PFSK-1 (cell line): ENCODE results near the gene CCS.

ENCODE experiments used
- FOXP2 ChIP-seq: optimal IDR thresholded peaks from 2 replicates; pipeline ENCODE3; 2011; ENCODE audit warnings: borderline replicate concordance, control low read depth, inconsistent platforms; ENCODE audit not compliant: insufficient read depth; ENCODE audit errors: extremely low read length, extremely low read depth
- SIN3A ChIP-seq: IDR thresholded peaks from 2 replicates; pipeline ENCODE4 v1.6.1; 2012; ENCODE audit warnings: mild to moderate bottlenecking, low read length, moderate library complexity, borderline replicate concordance; ENCODE audit not compliant: insufficient read depth
- TAF1 ChIP-seq: IDR thresholded peaks from 2 replicates; pipeline ENCODE4 v1.6.1; 2012; ENCODE audit warnings: low read length, control low read depth, borderline replicate concordance; ENCODE audit not compliant: insufficient read depth
- TF ChIP-seq, protein P1 (sequence below), 2 experiments: IDR thresholded peaks; 2 replicates each; pipeline versions ENCODE4 v1.6.1 to v1.8.0; 2011 to 2012; ENCODE audit warnings: low read depth in 2 of 2, low read length in 2 of 2, control low read depth in 1 of 2, inconsistent platforms in 1 of 2, mild to moderate bottlenecking in 1 of 2, moderate library complexity in 1 of 2; ENCODE audit not compliant: insufficient read depth in 1 of 2

DNA sequence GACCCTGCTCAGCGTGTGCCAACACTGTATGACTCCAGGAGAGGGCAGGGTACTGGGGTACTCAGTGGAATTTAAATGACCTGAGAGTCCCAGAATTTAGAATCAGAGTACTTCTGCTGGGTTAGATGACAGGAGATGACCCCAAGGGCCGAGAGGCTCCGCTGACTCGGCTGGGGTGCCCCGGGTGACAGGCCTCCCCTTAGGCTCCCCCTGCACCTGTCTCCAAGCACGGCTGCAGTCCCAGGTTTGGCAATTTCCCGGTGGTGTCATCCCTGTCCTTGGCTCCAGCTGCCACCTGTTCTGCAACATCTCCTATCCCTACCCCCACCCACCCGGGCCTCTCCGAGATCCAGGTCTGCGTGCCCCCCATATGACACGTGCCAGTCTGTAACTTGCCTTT lies 44.9 kb upstream of the CCS start:
- TF ChIP-seq, protein P1, sequence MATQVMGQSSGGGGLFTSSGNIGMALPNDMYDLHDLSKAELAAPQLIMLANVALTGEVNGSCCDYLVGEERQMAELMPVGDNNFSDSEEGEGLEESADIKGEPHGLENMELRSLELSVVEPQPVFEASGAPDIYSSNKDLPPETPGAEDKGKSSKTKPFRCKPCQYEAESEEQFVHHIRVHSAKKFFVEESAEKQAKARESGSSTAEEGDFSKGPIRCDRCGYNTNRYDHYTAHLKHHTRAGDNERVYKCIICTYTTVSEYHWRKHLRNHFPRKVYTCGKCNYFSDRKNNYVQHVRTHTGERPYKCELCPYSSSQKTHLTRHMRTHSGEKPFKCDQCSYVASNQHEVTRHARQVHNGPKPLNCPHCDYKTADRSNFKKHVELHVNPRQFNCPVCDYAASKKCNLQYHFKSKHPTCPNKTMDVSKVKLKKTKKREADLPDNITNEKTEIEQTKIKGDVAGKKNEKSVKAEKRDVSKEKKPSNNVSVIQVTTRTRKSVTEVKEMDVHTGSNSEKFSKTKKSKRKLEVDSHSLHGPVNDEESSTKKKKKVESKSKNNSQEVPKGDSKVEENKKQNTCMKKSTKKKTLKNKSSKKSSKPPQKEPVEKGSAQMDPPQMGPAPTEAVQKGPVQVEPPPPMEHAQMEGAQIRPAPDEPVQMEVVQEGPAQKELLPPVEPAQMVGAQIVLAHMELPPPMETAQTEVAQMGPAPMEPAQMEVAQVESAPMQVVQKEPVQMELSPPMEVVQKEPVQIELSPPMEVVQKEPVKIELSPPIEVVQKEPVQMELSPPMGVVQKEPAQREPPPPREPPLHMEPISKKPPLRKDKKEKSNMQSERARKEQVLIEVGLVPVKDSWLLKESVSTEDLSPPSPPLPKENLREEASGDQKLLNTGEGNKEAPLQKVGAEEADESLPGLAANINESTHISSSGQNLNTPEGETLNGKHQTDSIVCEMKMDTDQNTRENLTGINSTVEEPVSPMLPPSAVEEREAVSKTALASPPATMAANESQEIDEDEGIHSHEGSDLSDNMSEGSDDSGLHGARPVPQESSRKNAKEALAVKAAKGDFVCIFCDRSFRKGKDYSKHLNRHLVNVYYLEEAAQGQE (IDR thresholded peaks at IDR 0.05; ENCODE audit: insufficient read depth in 1 of 2, low read depth in 2 of 2, low read length in 2 of 2) = no peak
- TF ChIP-seq TAF1 (no peak), SIN3A (no peak), FOXP2 (no peak)
